ENCODE data around the gene ACSL1.

GRCh38 chr4:184705692-184706091 lies 120.1 kb downstream of the ACSL1 start:
- no peak for TF ChIP-seq CTCF (IDR thresholded peaks at IDR 0.05; ENCODE audit: poor library complexity, severe bottlenecking)
- no peak for TF ChIP-seq EZH2 (IDR thresholded peaks at IDR 0.05; ENCODE audit: borderline replicate concordance, insufficient read depth, low read length, poor library complexity, severe bottlenecking)
- no peak for TF ChIP-seq TAF1 (IDR thresholded peaks at IDR 0.05; ENCODE audit: low read depth)
- TF ChIP-seq SMC3 (conservative IDR thresholded peaks at IDR 0.05; ENCODE audit: poor library complexity) = no peak
- no peak for TF ChIP-seq EP300 (conservative IDR thresholded peaks at IDR 0.05; ENCODE audit: poor library complexity, severe bottlenecking)
- TF ChIP-seq REST (IDR thresholded peaks at IDR 0.05; ENCODE audit: borderline replicate concordance) = no peak
- no peak for TF ChIP-seq RAD21 (conservative IDR thresholded peaks at IDR 0.05)
- TF ChIP-seq POLR2AphosphoS5 (IDR thresholded peaks at IDR 0.05) = no peak
